Inflammatory macrophage treated with lipopolysaccharide for 4 hours (primary cell): ENCODE results near the gene GBP7.
"Not testable (repeated sequence)": the region's sequence is repeated elsewhere in the genome, so short reads cannot be mapped to it uniquely, and the experiment has no call there.

Source experiments
- DNase-seq: peaks from one replicate; pipeline ENCODE4 v3.0.0-alpha.2; 2020

GBP7 gene, protein sequence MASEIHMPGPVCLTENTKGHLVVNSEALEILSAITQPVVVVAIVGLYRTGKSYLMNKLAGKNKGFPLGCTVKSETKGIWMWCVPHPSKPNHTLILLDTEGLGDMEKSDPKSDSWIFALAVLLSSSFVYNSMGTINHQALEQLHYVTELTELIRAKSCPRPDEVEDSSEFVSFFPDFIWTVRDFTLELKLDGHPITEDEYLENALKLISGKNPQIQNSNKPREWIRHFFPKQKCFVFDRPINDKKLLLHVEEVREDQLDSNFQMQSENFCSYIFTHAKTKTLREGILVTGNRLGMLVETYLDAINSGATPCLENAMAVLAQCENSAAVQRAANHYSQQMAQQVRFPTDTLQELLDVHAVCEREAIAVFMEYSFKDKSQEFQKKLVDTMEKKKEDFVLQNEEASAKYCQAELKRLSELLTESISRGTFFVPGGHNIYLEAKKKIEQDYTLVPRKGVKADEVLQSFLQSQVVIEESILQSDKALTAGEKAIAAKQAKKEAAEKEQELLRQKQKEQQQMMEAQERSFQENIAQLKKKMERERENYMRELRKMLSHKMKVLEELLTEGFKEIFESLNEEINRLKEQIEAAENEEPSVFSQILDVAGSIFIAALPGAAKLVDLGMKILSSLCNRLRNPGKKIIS

DNA sequence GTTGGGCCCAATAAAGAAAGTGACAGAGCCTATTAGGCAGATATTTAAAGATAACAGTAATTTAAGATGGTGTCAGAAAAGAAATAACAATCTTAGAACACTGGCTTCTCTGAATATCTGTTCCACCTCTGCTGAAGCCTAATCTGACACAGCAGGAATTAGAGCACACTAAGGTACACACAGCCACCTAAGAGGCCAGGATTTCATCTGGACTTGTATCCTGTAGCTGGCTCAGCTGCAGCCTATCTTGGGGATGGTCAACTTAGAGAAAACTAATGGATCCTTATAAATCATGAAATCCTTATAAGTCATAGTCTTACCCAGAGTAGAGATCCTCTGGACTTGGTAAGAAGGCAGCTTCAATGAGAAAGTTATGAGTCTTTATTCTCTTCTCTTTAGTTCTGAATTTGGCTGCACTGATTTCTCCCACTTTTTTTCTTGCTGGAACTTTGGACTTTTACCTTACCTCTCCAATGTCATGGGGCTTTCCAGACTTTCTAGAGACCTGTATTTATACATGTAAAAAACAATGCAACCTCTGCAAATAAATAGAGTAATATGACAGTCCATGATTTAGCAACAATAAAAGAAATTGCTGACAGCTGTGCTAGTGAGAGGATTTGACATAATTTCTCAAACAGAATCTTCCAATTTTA lies at the start of gene GBP7:
Gene GBP7 (minus strand): TSS at position 403 of the 656 bp plus-strand sequence. CDS start 4,068 bp downstream, outside the sequence.
- no peak for DNase-seq

DNA sequence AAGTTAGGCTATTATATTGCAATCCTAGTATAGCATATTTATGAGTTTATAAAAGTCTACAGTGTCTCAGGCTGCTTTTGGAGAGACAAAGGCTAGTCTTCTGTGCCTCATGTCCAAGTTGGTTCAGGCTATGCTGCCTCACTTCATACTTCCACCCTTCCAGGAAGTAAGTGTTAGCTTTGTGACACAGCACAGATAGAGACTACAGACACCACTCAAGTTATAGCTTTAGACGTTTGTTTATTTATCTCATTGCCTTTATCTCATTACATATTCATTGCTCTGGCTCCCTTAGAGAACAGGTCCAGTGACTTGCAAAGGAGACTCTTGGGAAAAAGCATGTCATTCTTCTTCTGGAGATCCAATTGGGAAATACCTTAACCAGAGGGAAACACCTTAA lies 45.5 kb upstream of the GBP7 start:
- DNase-seq: no peak

DNA sequence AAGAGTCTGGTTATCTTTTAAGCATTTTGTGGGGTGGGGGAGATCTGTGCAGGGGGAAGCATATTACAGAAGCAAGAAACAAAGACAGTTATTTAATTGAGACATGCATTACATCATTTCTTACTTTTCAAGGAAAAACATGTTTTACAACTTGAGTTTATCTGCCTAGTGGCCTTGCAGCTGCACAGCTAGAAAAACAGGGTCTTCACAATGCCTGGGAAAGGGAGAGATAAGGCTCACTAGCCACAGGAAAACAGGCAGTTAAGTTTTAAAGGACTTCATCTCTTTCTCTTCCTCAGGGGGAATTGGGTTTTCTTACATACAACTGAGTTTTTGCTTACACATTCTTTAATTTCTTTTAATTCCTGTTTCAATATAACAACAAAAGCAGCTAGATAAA lies 44.0 kb upstream of the GBP7 start:
- DNase-seq: not testable (repeated sequence)

DNA sequence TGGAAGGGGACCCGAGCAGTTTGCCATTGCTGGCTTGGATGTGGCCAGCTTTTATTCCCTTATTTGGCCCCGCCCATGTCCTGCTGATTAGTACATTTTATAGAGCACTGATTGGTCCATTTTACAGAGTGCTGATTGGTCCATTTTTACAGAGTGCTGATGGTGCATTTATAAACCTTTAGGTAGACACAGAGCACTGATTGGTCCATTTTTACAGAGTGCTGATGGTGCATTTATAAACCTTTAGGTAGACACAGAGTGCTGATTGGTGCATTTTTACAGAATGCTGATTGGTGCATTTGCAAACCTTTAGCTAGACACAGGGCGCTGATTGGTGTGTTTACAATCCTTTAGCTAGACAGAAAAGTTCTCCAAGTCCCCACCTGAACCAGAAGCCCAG lies 43.1 kb upstream of the GBP7 start:
- DNase-seq: not testable (repeated sequence)

DNA sequence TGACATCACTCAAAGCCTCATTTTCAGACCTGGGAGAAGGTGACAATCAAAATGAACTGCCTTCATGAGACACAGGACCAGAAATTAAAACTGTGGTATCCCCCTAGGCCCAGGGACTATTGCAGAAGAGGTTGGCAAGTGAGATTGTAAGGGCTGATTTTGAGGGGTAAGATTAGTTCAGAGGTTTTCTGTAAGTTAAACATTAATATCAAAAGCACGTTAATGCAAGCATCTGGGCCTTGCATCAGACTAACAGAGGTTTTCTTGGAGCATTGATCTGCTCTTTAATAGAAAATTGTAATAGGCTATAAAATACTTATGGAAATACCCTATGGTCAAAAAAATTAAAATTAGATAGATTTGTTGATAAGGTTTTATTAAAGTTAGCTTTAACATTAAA lies 37.5 kb upstream of the GBP7 start:
- no peak for DNase-seq

DNA sequence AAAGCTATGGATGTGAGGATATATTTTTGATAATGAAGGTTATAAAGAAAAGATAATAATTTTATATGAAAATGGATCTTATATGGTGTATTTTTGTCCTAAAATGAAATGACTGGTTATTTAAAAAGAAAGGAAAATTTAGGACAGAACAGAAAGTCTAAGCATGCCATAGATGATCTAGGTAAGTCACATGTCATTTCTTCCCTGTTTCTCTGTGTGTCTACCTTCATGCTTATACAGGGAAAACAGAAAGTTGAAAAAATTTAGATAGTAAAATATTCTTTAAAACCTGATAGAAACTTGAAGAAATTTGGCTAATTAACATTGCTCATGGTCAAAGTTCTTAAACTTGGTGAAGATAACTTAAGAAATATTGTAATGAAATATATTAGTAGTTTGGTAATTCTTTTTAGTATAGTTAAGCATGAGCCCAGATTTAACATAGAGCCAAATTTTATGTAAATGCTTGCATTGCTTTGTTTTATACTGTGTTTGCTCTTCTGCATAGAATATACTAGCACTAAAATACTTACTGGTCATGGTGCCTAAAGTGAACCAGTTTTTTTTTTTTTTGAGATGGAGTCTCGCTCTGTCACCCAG lies 35.3 kb upstream of the GBP7 start:
- DNase-seq: no peak

DNA sequence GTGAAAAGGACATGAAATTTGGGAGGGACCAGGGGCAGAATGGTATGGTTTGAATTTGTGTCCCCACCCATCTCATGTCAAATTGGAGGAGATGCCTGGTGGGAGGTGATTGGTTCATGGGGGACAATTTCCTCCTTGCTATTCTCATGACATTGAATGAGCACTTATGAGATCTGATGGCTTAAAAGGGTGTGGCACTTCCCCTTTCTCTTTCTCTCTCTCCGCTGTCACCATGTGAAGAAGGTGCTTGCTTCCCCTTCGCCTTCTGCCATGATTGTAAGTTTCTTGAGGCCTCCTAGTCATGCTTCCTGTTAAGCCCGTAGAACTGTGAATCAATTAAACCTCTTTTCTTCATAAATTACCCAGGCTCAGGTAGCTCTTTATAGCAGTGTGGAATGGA lies 30.6 kb upstream of the GBP7 start:
- DNase-seq: peak; percentile 66

DNA sequence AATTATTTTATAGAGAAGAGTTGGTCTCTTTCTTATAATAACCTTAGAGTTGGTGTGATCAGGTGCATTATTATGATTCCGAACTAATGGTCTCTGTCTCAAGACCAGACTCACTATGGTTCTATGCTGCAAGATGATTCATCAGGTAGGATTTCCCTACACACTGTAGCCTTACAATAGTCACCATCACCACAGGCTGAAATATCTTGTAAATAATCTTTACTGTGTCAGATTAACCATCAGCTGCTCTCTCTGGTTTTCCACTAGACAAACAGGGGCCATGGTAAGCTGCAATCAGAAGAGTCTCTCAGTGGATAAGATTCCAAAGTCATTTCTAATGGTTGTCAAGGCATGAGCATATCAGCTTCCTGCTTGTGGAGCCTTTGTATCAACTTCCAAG lies 27.4 kb upstream of the GBP7 start:
- no peak for DNase-seq

DNA sequence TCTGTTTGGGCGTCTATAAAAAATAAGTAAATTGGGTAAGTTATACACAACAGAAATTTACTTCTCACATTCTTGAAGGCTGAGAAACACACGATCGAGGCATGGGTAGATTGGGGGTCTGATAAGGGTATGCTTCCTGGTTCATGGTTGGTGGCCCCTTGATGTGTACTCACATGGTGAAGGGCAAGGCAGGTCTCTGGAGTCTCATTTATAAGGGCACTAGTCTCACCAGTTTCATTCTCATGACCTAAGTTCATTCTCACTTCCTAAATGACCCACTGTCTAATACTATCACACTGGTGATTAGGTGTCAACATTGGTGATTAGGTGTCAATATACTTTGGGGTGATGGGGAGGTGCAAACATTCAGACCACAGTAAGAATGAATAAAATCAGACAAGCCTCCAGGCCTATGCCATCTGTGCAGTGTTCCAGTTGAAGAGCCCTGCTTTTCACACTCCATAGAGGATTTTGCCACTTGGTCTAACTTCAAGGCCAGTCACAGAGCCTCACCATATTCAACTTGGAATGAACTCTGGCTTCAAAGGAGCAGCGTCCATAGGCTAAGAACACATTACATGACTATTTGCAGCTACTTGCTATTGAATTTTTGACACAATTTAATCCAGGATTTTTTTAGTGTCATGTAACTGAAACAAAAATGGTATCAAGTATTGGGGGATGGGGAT lies 25.4 kb upstream of the GBP7 start:
- DNase-seq: peak; percentile 62

DNA sequence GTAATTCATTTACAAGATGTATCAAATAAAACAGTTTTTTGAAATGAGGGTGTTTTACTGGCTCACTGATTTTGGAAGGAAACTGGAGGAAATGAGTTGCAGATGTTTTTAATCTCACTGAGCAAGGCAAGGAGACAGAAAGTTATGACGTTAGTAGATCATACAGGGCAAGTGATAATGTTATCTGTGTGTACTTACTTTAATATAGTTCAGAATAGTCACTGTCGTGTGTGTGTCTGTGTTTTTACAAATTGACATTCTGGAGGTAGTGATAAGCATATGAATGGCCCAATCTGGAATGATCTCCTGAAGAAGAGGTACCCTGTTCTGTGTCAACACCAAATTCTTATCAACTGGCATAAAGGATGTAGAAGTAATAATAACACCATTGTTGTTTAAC lies 24.9 kb upstream of the GBP7 start:
- no peak for DNase-seq

DNA sequence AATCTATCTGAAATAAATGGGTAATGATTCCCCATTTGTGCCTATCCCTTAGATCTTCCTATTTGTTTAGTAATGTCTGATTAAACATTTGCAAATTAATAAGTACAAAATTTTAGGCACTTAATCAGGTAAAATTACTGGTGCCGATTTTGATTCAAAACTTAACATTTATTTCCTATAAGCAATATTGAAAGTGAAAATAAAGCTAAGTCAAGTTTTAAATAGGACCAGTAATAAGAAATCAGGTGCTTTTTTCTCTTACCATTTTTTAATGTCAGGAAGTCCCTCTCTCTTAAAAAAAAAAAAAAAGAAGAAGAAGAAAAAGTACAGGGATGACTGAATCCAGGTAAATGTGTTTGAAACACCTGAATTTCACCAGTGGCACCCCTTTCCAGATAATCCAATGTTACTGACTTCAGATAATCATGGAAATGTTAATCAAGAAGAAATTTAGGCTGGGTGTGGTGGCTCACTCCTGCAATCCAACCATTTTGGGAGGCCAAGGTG lies 23.8 kb upstream of the GBP7 start:
- peak; percentile 65 for DNase-seq

DNA sequence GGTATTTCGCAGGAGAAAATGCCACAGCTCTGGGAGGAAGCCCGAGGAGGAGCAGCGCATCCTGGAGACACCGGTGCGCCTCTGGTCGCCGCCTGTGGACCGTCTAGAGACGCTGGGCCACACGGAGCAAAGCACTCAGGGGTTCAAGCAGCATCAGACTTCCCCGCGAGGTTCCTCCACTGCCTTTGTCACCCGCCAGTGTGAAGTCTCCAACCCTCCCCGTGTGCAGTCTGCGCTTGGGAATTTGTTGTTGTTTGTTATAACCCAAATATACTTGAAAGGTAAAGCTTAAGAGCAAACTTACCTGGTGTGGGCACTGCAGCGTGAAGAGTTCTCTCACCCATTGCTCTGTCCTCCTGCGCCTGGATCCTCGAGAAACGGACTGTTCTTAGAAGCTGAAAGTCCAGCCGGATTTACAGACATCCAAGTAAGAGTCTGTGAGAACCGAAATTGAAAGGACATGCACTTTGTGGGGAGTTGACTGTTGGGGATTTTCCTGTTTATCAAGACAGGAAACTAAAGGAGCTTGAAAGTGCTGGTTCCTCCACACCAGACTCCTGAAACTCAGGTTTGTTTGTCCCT lies 22.8 kb upstream of the GBP7 start, which contains the start of gene GBP4:
Gene GBP4 (minus strand): TSS at position 452 of the 582 bp plus-strand sequence. CDS start 108 bp downstream, at position 344.
- peak; percentile 93 for DNase-seq

DNA sequence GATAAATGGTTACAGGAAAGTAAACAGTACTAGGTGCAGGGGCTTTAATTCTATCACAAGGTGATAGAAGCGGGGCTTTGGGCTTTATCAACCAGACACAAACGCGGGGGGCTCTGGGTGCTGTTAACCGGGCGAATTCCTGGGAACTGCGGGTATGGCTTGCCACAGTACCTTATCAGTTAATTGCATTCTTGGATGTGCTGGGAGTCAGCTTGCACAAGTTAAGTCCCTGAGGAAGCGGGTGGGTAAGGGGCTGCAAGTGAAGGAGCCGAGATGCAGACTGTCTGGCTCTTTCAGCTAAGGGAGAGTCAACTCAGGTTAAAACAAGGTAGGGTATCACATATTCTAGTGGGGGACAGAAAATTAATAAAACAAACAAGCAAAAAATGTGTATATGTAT lies 22.3 kb upstream of the GBP7 start:
- no peak for DNase-seq

DNA sequence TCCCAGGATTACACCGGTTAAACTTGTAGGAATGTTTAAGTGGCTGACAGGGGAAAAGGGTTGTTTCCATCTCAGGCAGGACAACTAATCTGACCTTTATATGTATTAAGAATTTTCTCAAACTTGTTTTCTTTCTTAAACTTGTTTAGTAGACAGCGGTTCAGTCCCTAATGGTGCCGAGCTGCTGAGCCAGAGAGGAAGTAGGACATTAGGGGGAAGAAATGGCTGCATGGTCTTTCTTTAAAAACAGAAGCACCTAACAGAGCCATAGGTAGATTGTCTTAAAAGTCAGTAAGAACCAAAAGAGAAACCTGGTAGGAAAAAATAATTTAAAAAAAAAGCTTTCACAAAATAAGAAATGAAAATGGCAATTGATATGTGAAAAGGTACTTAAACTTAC lies 19.7 kb upstream of the GBP7 start:
- DNase-seq: no peak

DNA sequence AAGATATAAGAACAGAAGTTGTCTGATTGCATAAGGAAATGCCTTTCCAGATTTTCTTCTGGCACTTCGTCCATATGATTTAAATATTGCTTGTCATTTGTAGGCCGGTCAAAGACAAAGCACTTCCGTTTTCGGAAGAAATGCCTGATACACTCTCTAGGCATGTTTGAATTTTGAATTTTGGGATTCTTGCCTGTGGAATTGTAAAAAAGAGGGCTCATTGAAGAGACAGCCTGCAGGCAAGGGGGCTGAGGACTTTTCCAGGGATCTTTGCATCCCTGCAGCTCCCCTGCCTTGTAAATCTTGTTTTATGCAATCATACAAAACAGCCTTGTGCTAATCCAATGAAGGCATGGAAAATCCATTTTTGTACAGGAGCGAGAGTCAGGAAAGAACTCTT lies 15.5 kb upstream of the GBP7 start:
- no peak for DNase-seq

DNA sequence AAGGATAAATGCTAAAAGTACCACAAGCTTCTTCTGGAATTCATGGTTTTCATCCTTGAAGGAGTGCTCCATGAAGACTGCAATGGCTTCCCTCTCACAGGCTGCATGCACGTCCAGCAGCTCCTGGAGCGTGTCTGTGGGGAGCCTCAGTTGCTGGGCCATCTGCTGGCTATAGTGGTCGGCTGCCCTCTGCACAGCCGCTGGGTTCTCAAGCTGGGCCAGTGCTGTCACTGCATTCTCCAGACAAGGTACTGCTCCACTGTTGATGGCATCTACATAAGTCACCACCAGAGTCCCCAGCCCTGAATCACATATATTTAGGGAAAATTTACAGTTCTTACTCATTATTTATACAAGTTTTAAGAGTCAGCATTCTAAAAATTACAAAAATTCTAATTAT lies 14.2 kb upstream of the GBP7 start:
- DNase-seq: no peak

DNA sequence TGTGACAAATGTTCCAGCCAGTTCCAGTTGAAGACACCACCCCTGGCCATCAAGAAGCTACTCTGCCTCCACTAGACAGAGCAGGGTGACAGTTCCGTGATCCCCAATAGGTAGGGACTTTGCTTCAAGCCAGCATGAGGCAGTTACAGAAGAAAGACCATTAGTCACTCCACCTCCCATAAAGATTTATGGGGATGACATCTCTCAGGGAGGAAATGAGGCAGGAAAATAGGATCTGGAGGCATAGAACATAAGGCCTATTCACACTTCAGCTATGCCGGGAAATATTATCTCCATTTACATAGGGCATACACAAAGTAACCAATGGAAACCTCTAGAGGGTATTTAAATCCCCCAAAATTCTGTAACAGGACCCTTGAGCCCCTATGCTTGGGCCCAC lies 3.5 kb upstream of the GBP7 start:
- DNase-seq: no peak

DNA sequence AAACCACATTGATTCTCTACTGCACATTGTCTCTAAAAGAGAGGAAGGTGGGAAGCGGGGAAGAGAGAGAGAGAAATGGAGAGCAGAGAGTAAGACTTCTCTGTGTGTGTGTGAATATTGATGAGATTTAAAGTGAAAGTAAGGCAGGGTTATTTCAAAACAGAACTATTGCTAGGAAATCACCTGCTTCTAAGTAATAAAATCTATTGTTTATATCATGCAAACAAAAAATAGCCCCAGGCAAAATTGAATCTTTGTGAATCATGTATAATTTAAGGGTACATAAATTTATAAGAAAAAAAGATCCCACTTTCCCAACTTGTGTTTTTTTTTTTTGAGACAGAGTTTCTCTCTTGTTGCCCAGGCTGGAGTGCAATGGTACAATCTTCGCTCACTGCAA lies 1.2 kb upstream of the GBP7 start:
- no peak for DNase-seq

DNA sequence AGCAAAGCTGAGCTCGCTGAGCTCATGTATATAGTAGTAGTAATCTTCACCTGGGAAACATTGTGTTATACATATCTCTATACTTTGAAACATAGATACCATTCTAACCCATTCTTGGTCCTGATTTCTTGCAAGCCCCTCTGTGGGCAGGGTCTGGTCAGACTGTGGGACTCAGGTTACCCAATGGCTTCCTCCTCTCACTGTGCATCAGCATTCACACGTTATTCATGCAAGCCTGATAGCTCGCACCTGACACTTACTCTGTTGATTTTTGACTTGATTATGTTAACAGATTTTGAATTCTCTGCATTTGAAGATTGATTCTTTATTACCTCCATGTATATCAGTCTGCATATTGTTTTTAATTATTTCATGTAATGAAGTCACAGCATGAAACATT lies 1.3 kb downstream of the GBP7 start:
- no peak for DNase-seq

DNA sequence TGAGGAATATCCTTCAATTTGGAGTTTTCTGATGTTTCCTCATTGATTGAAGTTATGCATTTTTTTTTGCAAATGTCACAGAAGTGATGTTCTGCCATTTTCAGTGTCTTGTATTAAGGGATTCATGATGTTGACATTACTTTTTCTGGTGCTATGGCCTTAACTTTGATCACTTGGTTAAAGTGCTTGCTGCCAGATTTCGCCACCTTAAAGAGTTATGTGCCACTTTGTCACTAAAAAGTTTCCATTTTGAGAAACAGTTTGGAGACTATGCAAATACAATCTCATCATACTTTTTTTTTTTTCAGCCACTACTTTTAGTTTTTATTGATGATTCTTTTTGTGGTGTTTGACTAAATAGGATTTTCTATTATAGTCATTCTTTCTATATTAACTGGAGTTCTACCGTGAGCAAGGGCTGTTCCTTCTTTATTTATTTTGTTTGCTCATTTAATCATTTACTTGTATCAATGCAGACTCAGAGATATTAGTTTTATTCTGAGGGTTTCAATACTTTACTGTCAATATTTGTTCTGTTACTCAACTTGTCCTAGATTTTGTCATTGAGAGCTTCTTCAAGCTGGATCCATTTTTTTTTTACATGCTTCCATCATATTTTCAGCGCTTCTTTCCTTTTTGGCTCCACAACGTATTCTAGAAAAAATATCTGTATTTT lies 3.2 kb downstream of the GBP7 start:
- peak; percentile 35 for DNase-seq

DNA sequence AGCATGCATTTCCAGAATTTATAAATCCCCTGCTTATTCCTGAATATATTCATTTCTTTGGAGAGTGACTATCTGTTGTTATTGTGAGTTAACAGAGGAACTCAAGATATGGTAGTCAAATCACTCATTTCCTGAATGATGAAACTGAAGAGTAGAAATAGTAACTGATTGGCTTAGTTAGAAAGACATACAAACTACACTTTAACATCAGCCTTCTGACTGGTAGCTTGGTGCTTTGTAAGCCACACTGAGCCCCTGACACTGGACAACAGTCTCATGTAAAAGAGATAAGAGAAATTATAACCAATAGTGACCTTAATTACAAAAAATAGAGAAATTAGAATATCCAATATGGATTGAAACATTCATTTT lies 4.8 kb downstream of the GBP7 start:
- peak; percentile 59 for DNase-seq
